NCI-H1694 treated with DMSO at 0.1 percent for 48 hours (cell line): ENCODE measurements around the gene HDAC4.

Experiments
- DNase-seq: peaks from one replicate; lab custom pipeline; 2025; lab: John Stamatoyannopoulos, UW

The HDAC4 gene

GRCh38 chr2:239425631-239426030 lies 24.8 kb upstream of the HDAC4 start:
- no peak for DNase-seq

DNA sequence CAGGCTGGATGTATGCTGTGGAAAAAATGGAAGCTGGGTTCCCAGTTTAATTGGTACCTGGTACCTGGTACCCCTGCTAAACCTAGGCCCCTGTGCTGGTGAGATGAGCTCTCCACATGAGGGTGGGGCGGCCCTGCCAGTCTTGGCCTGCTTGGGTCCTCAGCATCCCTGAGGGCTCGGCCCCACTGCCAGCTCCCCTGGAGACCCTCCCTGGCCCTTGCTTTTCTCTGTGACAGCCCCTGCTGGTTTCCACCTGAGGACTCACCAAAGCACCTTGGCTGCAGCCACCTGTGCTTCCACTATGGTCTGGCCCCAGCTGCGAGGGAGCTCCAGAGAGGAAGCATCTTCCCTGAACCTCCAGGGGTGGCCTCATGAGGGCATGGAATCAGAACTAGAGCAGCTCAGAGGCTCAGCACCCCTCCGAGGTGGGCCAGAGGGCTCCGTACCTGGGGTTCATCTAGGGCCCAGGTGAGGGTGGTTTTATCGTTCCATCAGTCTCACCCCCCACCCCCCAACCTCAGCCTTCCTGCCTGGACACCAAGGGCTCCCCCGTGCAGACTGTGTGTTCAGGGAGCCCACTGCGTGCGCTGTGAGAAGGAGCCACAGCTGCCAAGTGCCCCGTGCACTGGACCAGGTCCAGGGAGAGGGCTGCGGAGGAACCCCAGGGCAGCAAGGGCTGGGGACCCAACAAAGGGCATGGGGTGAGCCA lies 23.7 kb upstream of the HDAC4 start:
- DNase-seq = no peak

DNA sequence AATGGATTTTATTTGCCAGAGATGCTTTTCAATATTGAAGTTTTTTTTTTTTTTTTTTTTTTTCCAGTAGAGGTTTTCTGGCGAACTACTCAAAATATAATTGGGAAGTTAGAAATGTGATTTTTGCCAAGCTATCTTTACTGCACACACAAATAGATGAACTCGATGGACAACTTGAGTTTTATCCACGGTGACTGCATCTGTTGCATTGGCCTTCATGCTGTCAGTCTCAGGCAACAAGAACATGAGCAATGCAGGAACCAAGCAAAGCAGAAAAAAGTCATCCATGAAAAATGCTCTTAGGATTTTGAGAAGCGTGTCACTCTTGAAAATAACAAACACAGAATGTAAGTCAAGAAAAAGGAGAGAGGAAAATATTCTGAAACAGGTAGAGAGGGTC lies 22.7 kb upstream of the HDAC4 start:
- DNase-seq = no peak

GRCh38 chr2:239421851-239422250 lies 21.0 kb upstream of the HDAC4 start:
- DNase-seq = no peak

- no peak for DNase-seq
These were observed 19.3 kb upstream of the HDAC4 start for GRCh38 chr2:239420082-239420481.

- DNase-seq = no peak
These were observed 18.1 kb upstream of the HDAC4 start for GRCh38 chr2:239418918-239419317.

DNA sequence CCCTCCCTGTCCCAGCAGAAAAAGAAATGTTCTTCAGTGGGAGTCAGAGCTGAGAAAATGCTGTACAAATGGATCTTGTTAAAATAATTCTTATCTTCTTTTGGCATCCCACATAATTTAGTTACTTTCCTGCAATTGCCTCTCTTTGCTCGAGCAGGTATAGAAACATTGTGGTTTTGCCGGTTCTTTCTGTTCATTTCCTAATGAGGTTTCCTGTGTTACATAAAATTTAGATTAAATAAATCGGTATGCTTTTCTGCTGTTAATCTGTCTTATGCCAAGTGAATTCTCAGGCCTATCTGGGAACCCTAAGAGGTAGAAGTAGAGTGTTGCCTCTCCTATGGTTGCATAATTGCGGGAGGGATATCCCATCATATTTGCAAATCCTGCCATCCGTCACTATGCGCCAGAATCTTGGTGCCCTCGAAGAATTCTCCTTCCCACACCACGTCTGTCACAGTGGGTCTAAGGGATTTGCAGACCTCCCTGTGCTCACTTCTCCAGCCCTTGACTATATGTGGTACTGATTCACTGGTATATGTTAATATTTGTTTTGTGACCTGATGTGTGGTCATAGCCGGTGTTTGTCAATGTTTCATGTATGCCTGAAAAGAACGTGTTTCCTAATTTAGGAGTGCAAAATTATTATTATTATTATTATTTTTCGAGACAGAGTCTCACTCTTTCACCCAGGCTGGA lies 12.2 kb upstream of the HDAC4 start:
- no peak for DNase-seq

GRCh38 chr2:239411549-239412319 lies 10.9 kb upstream of the HDAC4 start:
- no peak for DNase-seq

DNA sequence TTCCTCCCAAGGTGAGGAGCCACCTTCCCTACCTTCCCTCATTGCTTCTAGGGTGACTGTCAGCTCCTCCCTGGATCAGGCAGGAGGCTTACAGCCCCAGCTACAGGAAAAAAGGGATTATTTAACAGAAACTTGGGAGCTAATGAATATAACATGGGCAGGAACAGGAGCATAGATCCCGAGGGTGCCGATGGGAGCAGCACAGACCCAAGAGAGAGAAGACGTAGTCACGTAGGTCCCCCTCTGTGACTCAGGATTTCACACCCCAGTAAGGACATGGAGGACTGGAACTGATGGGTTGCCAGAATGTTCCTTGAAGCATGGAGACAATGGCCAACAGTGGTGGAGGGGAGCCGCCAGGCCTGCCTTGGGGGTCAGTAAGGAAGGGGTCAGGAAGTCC lies 10.3 kb upstream of the HDAC4 start:
- DNase-seq = no peak

GRCh38 chr2:239409976-239410375 lies 9.2 kb upstream of the HDAC4 start:
- DNase-seq = no peak

DNA sequence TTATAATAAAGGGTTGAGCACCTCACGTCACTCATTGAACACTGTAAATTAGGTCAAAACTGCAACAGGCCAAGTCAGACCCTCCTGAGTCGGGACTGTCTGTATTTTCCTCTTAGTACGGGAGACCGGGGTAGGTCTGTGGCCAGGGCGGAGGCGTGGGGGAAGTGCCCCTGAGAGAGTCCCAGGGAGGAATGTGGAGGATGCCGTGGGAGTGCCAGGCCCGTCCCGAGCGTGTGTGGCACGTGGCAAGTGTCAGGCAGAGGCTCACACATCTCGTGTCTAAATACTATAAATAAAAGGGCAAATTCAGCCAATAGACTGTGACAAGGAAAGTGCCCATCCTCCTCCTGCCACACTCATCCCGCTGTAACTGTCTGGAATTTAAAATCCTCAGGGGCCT lies 6.3 kb upstream of the HDAC4 start:
- DNase-seq = no peak

DNA sequence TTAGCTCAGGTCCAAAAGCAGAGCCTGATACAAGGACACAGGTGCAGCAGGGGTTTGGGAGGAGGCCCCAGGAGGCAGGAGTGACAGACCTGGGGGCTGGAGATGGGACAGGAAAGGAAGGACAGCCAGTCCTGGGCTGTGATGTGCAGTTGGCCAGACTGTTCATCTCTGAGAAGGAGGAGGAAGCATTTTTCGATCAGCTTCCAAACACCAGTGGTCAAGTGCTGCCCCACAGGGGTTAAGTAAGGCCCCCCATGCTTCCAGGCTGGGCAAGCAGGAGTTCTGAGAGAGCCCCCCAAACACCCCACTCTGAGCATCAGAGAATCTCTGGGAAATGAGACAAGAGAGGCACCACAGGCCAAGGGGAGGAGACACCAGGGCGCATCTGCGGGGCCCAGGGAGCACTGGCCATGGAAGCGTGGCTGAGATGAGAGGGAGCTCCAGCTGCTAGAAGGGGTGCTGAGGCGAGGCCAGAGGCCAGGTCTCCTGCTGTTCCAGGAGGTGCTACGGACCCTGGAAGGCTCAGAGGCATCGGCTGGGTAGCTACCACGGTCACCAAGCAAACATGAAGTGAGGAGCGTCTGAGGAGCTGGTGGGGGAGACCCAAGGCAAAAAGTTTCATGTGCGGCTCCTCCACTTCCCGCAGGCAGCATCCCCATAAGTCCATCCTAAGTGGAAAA lies 5.6 kb upstream of the HDAC4 start:
- DNase-seq = no peak

- DNase-seq = no peak
These were observed 4.3 kb upstream of the HDAC4 start for GRCh38 chr2:239405071-239405470.

GRCh38 chr2:239402666-239403065 lies 1.8 kb upstream of the HDAC4 start:
- no peak for DNase-seq

DNA sequence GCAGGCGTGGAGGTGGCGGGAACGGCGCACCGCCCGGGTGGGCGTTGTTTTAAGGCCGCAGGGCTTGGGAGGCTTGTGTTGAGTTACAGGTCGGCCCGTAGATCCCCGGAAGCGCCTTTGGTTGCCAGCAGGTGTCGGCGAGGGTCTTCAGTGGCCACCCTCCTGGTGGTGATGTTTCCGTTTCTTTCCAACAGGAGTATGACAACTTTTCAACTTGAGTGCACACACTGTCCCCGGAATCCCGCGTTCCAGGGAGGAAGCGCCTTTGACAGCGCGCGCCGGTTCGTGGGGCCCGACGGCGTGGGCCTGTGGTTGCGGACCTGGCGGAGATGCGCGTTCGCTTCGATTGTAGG lies 1.0 kb upstream of the HDAC4 start:
- DNase-seq = peak; percentile 73

DNA sequence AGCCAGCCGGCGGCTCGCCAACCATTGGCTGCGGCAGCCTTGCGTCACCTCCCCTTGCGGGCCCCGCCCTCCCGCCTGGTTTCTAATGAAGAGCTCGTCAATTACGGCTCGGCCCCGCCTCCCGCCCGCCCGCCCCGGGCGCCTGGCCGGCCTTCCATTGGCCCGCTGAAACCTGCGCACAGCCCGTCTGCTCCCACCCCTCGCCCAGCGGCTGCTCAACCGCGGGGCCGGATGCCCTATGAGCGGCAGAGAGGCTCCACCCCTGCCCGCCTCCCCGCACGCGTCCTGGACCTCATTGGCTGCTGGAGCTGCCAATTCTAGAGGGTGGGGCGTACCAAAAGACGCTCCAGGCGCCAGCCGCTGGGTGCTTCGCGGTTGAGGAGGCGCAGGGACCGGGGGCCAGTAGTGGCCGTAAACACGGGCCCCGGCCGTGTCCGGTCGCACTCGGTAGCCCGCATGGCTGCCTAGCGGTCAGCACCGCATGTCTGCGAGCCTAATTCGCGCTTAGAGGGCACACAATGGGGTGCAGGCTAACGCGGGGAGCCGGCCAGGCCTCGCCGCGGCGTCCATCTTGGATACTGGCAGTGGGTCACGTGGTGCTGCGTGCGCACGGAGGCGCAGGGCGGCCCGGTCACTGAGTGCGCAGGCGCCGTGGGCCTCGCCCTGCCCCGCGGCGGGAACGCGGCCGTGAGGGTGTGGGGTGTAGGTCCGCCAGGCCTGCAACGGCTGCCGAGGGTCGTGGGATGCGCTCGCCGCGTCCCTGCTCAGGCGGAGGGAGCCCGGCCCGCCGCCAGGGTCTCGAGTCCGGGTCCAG lies 454 bp upstream of the HDAC4 start:
- DNase-seq = peak; percentile 97

GRCh38 chr2:239399921-239400595 lies 762 bp downstream of the HDAC4 start:
- DNase-seq = no peak

DNA sequence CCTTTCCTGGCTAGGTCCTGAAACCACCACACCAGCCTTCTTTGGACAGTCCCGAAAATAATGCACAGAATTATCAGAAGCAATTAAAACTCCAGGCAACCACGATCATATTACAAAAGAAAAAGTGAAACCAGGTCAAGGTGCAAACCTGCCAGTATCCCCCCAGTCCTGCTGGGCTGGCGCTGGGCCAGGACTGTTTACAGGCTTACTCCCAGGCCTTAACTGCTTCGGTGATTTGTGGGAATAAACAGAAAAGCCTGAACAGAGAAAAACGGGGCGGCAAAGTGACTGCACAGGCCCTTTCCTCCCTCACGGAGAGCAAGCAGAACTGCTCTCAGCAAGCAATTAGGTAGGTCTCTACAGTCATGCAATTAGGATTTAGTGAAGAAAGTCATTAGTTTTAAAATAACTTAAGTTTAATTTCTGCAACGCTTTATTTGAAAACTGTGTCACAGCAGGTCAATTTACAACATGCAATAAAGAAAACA lies 1.3 kb downstream of the HDAC4 start:
- DNase-seq = no peak

DNA sequence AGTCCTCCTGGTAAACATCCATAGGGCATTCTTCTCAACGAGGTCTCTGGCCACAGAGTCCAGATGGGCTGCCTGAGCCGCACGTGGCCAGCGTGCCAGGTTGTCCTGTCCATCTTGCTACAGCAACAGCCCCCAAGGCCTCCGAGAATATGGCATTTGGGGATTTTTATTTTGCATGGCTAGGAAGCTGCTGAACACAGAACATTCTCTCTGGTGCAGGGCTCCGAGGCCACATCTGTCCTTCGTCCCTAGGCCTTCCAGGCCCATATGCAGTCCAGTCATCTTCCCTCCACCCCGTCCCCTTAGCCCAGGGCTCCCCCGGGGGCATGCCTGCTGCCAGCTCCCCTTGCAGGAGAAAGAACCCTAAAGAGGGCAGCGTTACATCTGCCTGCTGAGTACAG lies 2.3 kb downstream of the HDAC4 start:
- no peak for DNase-seq

DNA sequence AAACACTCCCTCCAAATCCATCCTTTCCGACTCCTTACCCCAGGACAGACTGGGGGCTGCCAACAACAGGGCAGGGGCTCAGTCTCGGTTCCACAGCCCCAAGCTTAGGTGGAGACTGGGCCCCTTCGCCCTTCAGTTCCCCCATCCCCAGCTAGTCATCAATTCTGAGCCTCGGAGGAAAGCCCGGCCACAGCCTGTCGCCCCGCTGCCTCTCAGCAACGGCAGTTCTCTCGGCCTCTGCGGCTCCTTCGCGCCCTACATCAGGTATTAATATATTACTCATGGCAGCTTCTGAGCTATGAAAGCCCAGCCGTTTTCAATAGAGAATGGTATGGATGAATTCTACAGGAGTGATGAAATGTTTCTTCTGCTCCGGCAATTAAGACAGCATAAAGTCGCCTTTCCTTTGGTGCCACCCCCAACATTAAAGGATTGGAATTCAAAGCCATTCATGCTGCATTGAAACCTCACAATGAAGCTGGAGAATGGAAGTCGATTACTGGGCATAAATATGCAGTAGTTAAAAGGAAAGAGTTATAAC lies 2.8 kb downstream of the HDAC4 start:
- no peak for DNase-seq
